ENCODE results near the gene SUGCT.

Gene SUGCT

GRCh38 chr7:40305229-40305628, 170.4 kb downstream of the SUGCT start:
- H3K4me3 ChIP-seq (ENCODE audit: low read depth, low read length), result no peak overlapping the region
- DNase-seq (ENCODE audit: low read depth), result no peak

GRCh38 chr7:40306025-40306424, 171.2 kb downstream of the SUGCT start:
- no peak for DNase-seq (ENCODE audit: low read depth)
- H3K4me3 ChIP-seq (ENCODE audit: low read depth, low read length), result no peak overlapping the region

GRCh38 chr7:40306596-40306995, 171.8 kb downstream of the SUGCT start:
- no peak overlapping the region for H3K4me3 ChIP-seq (ENCODE audit: low read depth, low read length)
- no peak for DNase-seq (ENCODE audit: low read depth)

- H3K4me3 ChIP-seq (ENCODE audit: low read depth, low read length), result no peak overlapping the region
- no peak for DNase-seq (ENCODE audit: low read depth)
Observed at GRCh38 chr7:40310258-40310657, 175.5 kb downstream of the SUGCT start.

GRCh38 chr7:40311307-40311706, 176.5 kb downstream of the SUGCT start:
- DNase-seq (ENCODE audit: low read depth), result no peak
- no peak overlapping the region for H3K4me3 ChIP-seq (ENCODE audit: low read depth, low read length)

GRCh38 chr7:40315277-40315676, 180.5 kb downstream of the SUGCT start:
- DNase-seq (ENCODE audit: low read depth), result no peak
- H3K4me3 ChIP-seq (ENCODE audit: low read depth, low read length), result no peak overlapping the region

GRCh38 chr7:40316176-40316575, 181.4 kb downstream of the SUGCT start:
- no peak for DNase-seq (ENCODE audit: low read depth)
- H3K4me3 ChIP-seq (ENCODE audit: low read depth, low read length), result no peak overlapping the region

GRCh38 chr7:40324914-40325313, 190.1 kb downstream of the SUGCT start:
- no peak for DNase-seq (ENCODE audit: low read depth)
- H3K4me3 ChIP-seq (ENCODE audit: low read depth, low read length), result no peak overlapping the region

GRCh38 chr7:40327113-40327512, 192.3 kb downstream of the SUGCT start:
- DNase-seq (ENCODE audit: low read depth), result no peak
- H3K4me3 ChIP-seq (ENCODE audit: low read depth, low read length), result no peak overlapping the region

- DNase-seq (ENCODE audit: low read depth), result no peak
- H3K4me3 ChIP-seq (ENCODE audit: low read depth, low read length), result no peak overlapping the region
Observed at GRCh38 chr7:40327873-40328272, 193.1 kb downstream of the SUGCT start.

GRCh38 chr7:40329601-40330153, 194.9 kb downstream of the SUGCT start:
- H3K4me3 ChIP-seq (ENCODE audit: low read depth, low read length), result no peak overlapping the region
- no peak for DNase-seq (ENCODE audit: low read depth)

GRCh38 chr7:40330408-40330807, 195.6 kb downstream of the SUGCT start:
- H3K4me3 ChIP-seq (ENCODE audit: low read depth, low read length), result no peak overlapping the region
- DNase-seq (ENCODE audit: low read depth), result no peak

- no peak for DNase-seq (ENCODE audit: low read depth)
- no peak overlapping the region for H3K4me3 ChIP-seq (ENCODE audit: low read depth, low read length)
Observed at GRCh38 chr7:40331915-40332314, 197.1 kb downstream of the SUGCT start.

- H3K4me3 ChIP-seq (ENCODE audit: low read depth, low read length), result no peak overlapping the region
- DNase-seq (ENCODE audit: low read depth), result no peak
Observed at GRCh38 chr7:40332516-40332915, 197.7 kb downstream of the SUGCT start.

- H3K4me3 ChIP-seq (ENCODE audit: low read depth, low read length), result no peak overlapping the region
- DNase-seq (ENCODE audit: low read depth), result no peak
Observed at GRCh38 chr7:40341836-40342235, 207.0 kb downstream of the SUGCT start.

GRCh38 chr7:40346554-40346953, 211.7 kb downstream of the SUGCT start:
- no peak for DNase-seq (ENCODE audit: low read depth)
- H3K4me3 ChIP-seq (ENCODE audit: low read depth, low read length), result no peak overlapping the region

GRCh38 chr7:40348126-40348728, 213.4 kb downstream of the SUGCT start:
- H3K4me3 ChIP-seq (ENCODE audit: low read depth, low read length), result no peak overlapping the region
- DNase-seq (ENCODE audit: low read depth), result no peak

- no peak for DNase-seq (ENCODE audit: low read depth)
- H3K4me3 ChIP-seq (ENCODE audit: low read depth, low read length), result no peak overlapping the region
Observed at GRCh38 chr7:40350100-40350499, 215.3 kb downstream of the SUGCT start.

GRCh38 chr7:40354711-40355110, 219.9 kb downstream of the SUGCT start:
- no peak for DNase-seq (ENCODE audit: low read depth)
- H3K4me3 ChIP-seq (ENCODE audit: low read depth, low read length), result no peak overlapping the region

- DNase-seq (ENCODE audit: low read depth), result no peak
- no peak overlapping the region for H3K4me3 ChIP-seq (ENCODE audit: low read depth, low read length)
Observed at GRCh38 chr7:40356312-40356711, 221.5 kb downstream of the SUGCT start.

GRCh38 chr7:40356871-40357709, 222.3 kb downstream of the SUGCT start:
- H3K4me3 ChIP-seq (ENCODE audit: low read depth, low read length), result no peak overlapping the region
- no peak for DNase-seq (ENCODE audit: low read depth)
